ENCODE measurements around the gene ERAL1.
"Not testable (repeated sequence)": the region's sequence is repeated elsewhere in the genome, so short reads cannot be mapped to it uniquely, and the experiment has no call there.

ERAL1 gene

GRCh38 chr17:28842282-28843012 is 12.4 kb upstream of the ERAL1 start, which contains the start of gene FAM222B:
TSS of gene FAM222B (minus strand) at chr17:28842790. CDS start at chr17:28766667, 76,123 bp downstream.
- ChIA-PET POLR2A (interaction anchor here (0.5 to 3.6 kb wide), 34 partner anchors 10 to 547 kb away, joined by 3 to 22 read pairs (median 5); partner anchors contain the start of genes ERAL1, FLOT2, NEK8 and PHF12), CTCF (interaction anchor here (0.6 to 1.7 kb wide), 6 partner anchors 11 to 115 kb away, joined by 3 to 8 read pairs (median 4); no protein-coding TSS in a partner anchor)
- TF ChIP-seq BHLHE40 (IDR thresholded peaks at IDR 0.05; ENCODE audit: borderline replicate concordance) (no peak), FOXA1 (IDR thresholded peaks at IDR 0.05) (no peak), FOXM1 (IDR thresholded peaks at IDR 0.05; ENCODE audit: borderline replicate concordance) (no peak), L3MBTL2 (conservative IDR thresholded peaks at IDR 0.05) (0 out of 2 replicates have a peak, but pooled peaks have one; percentile 41), ARNT (IDR thresholded peaks at IDR 0.05) (no peak)
- peak; percentile 95 for DNase-seq (ENCODE audit: extremely low spot score)

- POLR2A ChIA-PET, result interaction anchor here (0.6 to 3.6 kb wide), 9 partner anchors 10 to 115 kb away, joined by 3 to 22 read pairs (median 5); partner anchors contain the start of genes ERAL1, FLOT2, NEK8 and PHF12
- TF ChIP-seq SUZ12 (IDR thresholded peaks at IDR 0.05), result no peak
- no peak for TF ChIP-seq NFRKB (IDR thresholded peaks at IDR 0.05)
- no peak for TF ChIP-seq FOXM1 (IDR thresholded peaks at IDR 0.05; ENCODE audit: borderline replicate concordance)
- no peak for TF ChIP-seq ZNF384 (IDR thresholded peaks at IDR 0.05)
- TF ChIP-seq, protein P1, sequence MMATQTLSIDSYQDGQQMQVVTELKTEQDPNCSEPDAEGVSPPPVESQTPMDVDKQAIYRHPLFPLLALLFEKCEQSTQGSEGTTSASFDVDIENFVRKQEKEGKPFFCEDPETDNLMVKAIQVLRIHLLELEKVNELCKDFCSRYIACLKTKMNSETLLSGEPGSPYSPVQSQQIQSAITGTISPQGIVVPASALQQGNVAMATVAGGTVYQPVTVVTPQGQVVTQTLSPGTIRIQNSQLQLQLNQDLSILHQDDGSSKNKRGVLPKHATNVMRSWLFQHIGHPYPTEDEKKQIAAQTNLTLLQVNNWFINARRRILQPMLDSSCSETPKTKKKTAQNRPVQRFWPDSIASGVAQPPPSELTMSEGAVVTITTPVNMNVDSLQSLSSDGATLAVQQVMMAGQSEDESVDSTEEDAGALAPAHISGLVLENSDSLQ (IDR thresholded peaks at IDR 0.05), result no peak
- TF ChIP-seq FOXK2 (IDR thresholded peaks at IDR 0.05), result no peak
- TF ChIP-seq FOXA1 (IDR thresholded peaks at IDR 0.05), result no peak
- TF ChIP-seq ELF4 (IDR thresholded peaks at IDR 0.05), result no peak
- no peak for TF ChIP-seq CTBP1 (IDR thresholded peaks at IDR 0.05; ENCODE audit: borderline replicate concordance)
- TF ChIP-seq ARNT (IDR thresholded peaks at IDR 0.05), result no peak
- no peak for TF ChIP-seq HDGF (IDR thresholded peaks at IDR 0.05; ENCODE audit: borderline replicate concordance)
- TF ChIP-seq BHLHE40 (IDR thresholded peaks at IDR 0.05; ENCODE audit: borderline replicate concordance), result no peak
- TF ChIP-seq SP1 (IDR thresholded peaks at IDR 0.05), result no peak
- TF ChIP-seq LEF1 (IDR thresholded peaks at IDR 0.05; ENCODE audit: borderline replicate concordance), result no peak
- TF ChIP-seq L3MBTL2 (conservative IDR thresholded peaks at IDR 0.05), result no peak
- CTCF ChIA-PET, result interaction anchor here (1.2 kb wide), 2 partner anchors 80 to 116 kb away, joined by 3 to 5 read pairs; partner anchors contain the start of gene NEK8
- DNase-seq (ENCODE audit: extremely low spot score), result no peak
Observed at GRCh38 chr17:28843816-28844148, 11.0 kb upstream of the ERAL1 start.

- POLR2A ChIA-PET, result interaction anchor here (1.8 kb wide), 1 partner anchor 118 kb away, joined by 4 read pairs; the partner anchor contains the start of gene NEK8
- TF ChIP-seq FOXA1 (IDR thresholded peaks at IDR 0.05) (no peak), FOXM1 (IDR thresholded peaks at IDR 0.05; ENCODE audit: borderline replicate concordance) (no peak), ARNT (IDR thresholded peaks at IDR 0.05) (no peak), CTBP1 (IDR thresholded peaks at IDR 0.05; ENCODE audit: borderline replicate concordance) (no peak)
- no peak for DNase-seq (ENCODE audit: extremely low spot score)
- CTCF ChIA-PET, result no interaction called here
Observed at GRCh38 chr17:28846231-28846630, 8.6 kb upstream of the ERAL1 start.

GRCh38 chr17:28846699-28847098 is 8.1 kb upstream of the ERAL1 start:
- POLR2A ChIA-PET; CTCF ChIA-PET; DNase-seq (ENCODE audit: extremely low spot score): not testable (repeated sequence)

DNA sequence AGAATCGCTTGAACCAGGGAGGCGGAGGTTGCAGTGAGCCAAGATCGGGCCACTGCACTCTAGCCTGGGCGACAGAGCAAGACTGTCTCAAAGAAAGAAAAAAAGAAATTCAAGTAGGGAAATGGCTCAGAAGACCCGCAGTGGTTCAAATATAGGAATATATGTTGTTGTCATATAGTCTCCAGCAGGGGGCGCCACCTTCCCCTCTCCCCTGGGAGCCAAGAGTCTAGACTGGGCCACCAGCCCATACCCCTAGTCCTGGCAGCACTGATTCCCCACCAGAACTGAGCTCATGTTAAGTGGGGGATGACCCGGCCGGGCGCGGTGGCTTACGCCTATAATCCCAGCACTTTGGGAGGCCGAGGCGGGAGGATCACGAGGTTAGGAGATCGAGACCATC is 6.1 kb upstream of the ERAL1 start:
- POLR2A ChIA-PET, result not testable (repeated sequence)
- peak; percentile 43 for DNase-seq (ENCODE audit: extremely low spot score)
- CTCF ChIA-PET, result interaction anchor here (0.8 to 1.6 kb wide), 9 partner anchors 17 to 122 kb away, joined by 3 to 5 read pairs (median 3); partner anchors contain the start of gene PHF12

- TF ChIP-seq L3MBTL2 (conservative IDR thresholded peaks at IDR 0.05) (no peak), FOXM1 (IDR thresholded peaks at IDR 0.05; ENCODE audit: borderline replicate concordance) (no peak), SUZ12 (IDR thresholded peaks at IDR 0.05) (no peak), FOXA1 (IDR thresholded peaks at IDR 0.05) (no peak), ARNT (IDR thresholded peaks at IDR 0.05) (no peak), TARDBP (IDR thresholded peaks at IDR 0.05) (no peak), HDGF (IDR thresholded peaks at IDR 0.05; ENCODE audit: borderline replicate concordance) (no peak), CTBP1 (IDR thresholded peaks at IDR 0.05; ENCODE audit: borderline replicate concordance) (no peak)
- TF ChIP-seq, protein P1 (IDR thresholded peaks at IDR 0.05), result no peak
- CTCF ChIA-PET, result interaction anchor here (0.8 to 1.6 kb wide), 10 partner anchors 16 to 122 kb away, joined by 3 to 5 read pairs (median 3); partner anchors contain the start of gene PHF12
- POLR2A ChIA-PET, result no interaction called here
- DNase-seq (ENCODE audit: extremely low spot score), result no peak
Observed at GRCh38 chr17:28849281-28849680, 5.5 kb upstream of the ERAL1 start.

GRCh38 chr17:28853295-28853694 is 1.5 kb upstream of the ERAL1 start:
- no peak for TF ChIP-seq ELF4 (IDR thresholded peaks at IDR 0.05)
- TF ChIP-seq FOXK2 (IDR thresholded peaks at IDR 0.05), result no peak
- no peak for TF ChIP-seq LEF1 (IDR thresholded peaks at IDR 0.05; ENCODE audit: borderline replicate concordance)
- no peak for TF ChIP-seq CTBP1 (IDR thresholded peaks at IDR 0.05; ENCODE audit: borderline replicate concordance)
- no peak for TF ChIP-seq HDGF (IDR thresholded peaks at IDR 0.05; ENCODE audit: borderline replicate concordance)
- no peak for TF ChIP-seq SUZ12 (IDR thresholded peaks at IDR 0.05)
- no peak for TF ChIP-seq ARNT (IDR thresholded peaks at IDR 0.05)
- TF ChIP-seq SP1 (IDR thresholded peaks at IDR 0.05), result no peak
- no peak for TF ChIP-seq L3MBTL2 (conservative IDR thresholded peaks at IDR 0.05)
- no peak for TF ChIP-seq TARDBP (IDR thresholded peaks at IDR 0.05)
- no peak for TF ChIP-seq BHLHE40 (IDR thresholded peaks at IDR 0.05; ENCODE audit: borderline replicate concordance)
- TF ChIP-seq NFRKB (IDR thresholded peaks at IDR 0.05), result no peak
- TF ChIP-seq FOXA1 (IDR thresholded peaks at IDR 0.05), result no peak
- no peak for TF ChIP-seq ZNF384 (IDR thresholded peaks at IDR 0.05)
- TF ChIP-seq, protein P1 (IDR thresholded peaks at IDR 0.05), result no peak
- TF ChIP-seq FOXM1 (IDR thresholded peaks at IDR 0.05; ENCODE audit: borderline replicate concordance), result no peak
- no peak for DNase-seq (ENCODE audit: extremely low spot score)
- CTCF ChIA-PET, result no interaction called here
- POLR2A ChIA-PET, result interaction anchor here (1.4 kb wide), 1 partner anchor 10 kb away, joined by 20 read pairs; the partner anchor contains the start of gene FAM222B
